ENCODE data around the gene UCK2.

UCK2 gene

GRCh38 chr1:165856606-165857005 is 29.2 kb downstream of the UCK2 start:
- TF ChIP-seq GATA2 (IDR thresholded peaks at IDR 0.05; ENCODE audit: low read depth, low read length): no peak
- no peak for TF ChIP-seq GATA3 (IDR thresholded peaks at IDR 0.05; ENCODE audit: low read depth, low read length)

DNA sequence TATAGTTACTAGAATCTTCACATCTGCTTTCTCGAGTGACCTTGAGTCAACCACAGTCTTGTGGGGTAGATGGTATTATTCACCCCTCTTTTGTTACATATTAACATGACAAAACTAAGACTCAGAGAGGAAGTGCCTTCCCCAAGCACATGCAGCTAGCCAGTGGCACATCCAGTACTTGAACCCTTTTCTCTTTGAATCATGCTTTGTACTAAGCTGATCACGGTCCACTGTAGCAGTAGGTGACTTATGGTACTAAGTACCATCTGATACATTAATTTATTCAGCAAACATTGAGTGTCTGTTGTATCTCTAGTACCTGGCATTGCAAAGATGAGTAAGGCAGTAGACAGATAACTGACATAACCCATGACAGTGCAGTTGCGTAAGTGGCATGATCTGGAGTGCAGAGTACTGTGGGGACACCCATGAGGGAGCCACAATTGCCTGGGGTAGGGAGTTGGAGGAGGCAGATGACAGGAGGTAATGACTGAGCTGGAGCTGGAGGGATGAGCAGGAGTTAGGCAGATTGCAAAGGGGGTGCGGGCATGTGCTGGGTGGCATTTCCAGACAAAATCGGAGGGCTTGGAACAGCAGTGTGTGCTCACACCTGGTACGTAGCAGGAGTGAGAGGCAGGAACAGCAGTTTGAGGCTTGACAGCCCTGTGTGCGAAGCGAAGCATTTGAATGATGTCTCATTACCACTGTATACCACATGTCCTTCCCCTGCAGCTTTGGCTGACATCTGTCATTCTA is 29.8 kb downstream of the UCK2 start:
- TF ChIP-seq GATA3 (IDR thresholded peaks at IDR 0.05; ENCODE audit: low read depth, low read length) (no peak), GATA2 (IDR thresholded peaks at IDR 0.05; ENCODE audit: low read depth, low read length) (no peak)

GRCh38 chr1:165858364-165858823 is 31.0 kb downstream of the UCK2 start:
- TF ChIP-seq GATA2 (IDR thresholded peaks at IDR 0.05; ENCODE audit: low read depth, low read length) (no peak), GATA3 (IDR thresholded peaks at IDR 0.05; ENCODE audit: low read depth, low read length) (no peak)

- no peak for TF ChIP-seq GATA3 (IDR thresholded peaks at IDR 0.05; ENCODE audit: low read depth, low read length)
- peak; percentile 60; the same call in 1 of the 2 replicates for TF ChIP-seq GATA2 (IDR thresholded peaks at IDR 0.05; ENCODE audit: low read depth, low read length)
Observed at GRCh38 chr1:165858967-165859845, 31.8 kb downstream of the UCK2 start.

DNA sequence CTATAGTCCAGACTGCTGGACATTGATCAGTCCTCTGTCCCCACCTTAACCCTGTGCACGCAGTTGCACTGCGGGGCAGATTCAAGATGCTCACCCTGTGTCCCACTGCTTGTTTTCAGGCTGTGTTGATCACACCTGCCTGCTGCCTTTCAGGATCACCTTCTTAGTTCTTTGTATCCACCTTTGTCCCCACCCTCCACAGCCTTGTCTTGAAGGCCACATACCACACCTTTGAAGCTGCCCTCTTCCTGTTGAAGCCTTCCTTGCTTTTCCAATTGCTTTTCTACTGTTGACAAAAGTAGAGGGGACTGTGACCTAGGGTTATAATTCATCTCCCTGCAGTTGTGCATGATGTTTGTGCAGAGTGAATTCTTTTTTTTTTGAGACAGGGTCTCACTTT is 32.7 kb downstream of the UCK2 start:
- TF ChIP-seq GATA3 (IDR thresholded peaks at IDR 0.05; ENCODE audit: low read depth, low read length) (no peak), GATA2 (IDR thresholded peaks at IDR 0.05; ENCODE audit: low read depth, low read length) (no peak)

- TF ChIP-seq GATA2 (IDR thresholded peaks at IDR 0.05; ENCODE audit: low read depth, low read length) (no peak), GATA3 (IDR thresholded peaks at IDR 0.05; ENCODE audit: low read depth, low read length) (no peak)
Observed at GRCh38 chr1:165861911-165862310, 34.5 kb downstream of the UCK2 start.

DNA sequence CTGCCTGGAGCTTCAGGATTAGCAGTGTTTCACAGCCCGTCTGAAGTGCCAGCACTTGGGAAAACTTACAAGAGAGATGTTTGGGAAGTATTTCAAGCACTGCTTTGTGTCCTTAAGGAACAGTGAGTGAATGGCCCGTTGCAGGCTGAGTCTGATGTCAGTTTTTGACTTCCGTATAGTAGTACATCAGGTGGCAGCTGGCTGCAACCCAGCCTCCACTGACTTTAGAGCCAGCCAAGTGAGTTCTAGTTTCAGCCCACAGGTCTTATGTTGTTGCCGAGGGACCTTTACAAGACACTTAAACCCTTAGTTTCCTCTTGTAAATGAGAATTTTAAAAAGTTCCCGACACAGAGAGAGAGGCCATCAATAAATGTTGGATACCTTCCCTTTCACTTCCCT is 35.0 kb downstream of the UCK2 start:
- TF ChIP-seq GATA3 (IDR thresholded peaks at IDR 0.05; ENCODE audit: low read depth, low read length) (no peak), GATA2 (IDR thresholded peaks at IDR 0.05; ENCODE audit: low read depth, low read length) (no peak)

DNA sequence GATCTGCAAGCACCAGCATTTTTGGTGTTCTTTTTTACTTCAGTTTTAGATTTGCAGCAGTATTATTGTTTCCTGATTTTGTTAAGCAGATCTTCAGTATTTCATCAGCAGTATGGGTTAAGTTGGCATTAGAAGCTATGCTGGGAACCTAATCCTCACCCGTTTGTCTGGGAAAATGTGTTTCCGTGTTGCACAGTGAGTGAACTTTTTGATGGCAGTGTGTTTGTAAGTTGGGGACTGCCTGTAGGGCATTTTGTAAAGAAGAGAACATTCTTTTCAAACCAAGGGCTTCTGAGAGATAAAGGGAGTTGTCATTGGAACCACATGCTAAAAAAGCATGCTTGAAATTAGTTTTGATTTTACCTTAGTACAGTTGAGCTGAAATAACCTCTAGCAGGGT is 35.9 kb downstream of the UCK2 start:
- TF ChIP-seq GATA3 (IDR thresholded peaks at IDR 0.05; ENCODE audit: low read depth, low read length) (no peak), GATA2 (IDR thresholded peaks at IDR 0.05; ENCODE audit: low read depth, low read length) (no peak)

DNA sequence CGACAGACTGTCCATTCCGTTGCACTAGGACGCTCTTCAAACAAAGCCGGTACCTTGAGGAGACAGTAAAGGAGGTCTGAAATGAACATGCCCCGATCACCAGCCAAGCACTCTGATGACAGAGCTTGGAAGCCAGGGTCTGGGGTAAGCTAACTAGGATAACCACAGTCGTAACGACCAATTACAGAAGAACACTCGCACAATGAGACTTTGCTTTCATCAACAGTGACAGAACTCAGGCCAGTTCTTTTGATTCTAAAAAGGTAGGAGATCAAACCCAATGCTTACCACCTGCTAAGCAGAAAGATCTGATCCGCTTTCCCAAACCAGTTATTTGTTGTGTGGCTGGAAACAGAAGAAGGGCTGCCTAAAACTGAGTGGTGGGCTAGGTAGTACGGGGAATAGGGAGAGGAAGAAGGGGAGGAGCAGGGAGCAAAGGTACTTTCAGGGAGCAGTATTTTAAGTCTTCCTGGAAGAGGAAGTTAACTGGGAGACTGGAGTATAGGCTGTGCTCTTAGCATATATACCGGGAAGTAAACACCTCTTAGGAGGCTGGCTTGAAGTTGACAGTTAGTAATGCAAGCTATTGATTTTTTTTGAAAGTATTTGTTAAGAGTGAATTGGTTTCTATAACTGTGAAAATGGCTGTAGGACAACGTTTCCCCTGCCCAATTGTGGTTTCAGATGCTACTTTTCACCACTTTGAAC is 38.4 kb downstream of the UCK2 start:
- no peak for TF ChIP-seq GATA3 (IDR thresholded peaks at IDR 0.05; ENCODE audit: low read depth, low read length)

- TF ChIP-seq GATA3 (IDR thresholded peaks at IDR 0.05; ENCODE audit: low read depth, low read length) (no peak), GATA2 (IDR thresholded peaks at IDR 0.05; ENCODE audit: low read depth, low read length) (no peak)
Observed at GRCh38 chr1:165869343-165869742, 41.9 kb downstream of the UCK2 start.

DNA sequence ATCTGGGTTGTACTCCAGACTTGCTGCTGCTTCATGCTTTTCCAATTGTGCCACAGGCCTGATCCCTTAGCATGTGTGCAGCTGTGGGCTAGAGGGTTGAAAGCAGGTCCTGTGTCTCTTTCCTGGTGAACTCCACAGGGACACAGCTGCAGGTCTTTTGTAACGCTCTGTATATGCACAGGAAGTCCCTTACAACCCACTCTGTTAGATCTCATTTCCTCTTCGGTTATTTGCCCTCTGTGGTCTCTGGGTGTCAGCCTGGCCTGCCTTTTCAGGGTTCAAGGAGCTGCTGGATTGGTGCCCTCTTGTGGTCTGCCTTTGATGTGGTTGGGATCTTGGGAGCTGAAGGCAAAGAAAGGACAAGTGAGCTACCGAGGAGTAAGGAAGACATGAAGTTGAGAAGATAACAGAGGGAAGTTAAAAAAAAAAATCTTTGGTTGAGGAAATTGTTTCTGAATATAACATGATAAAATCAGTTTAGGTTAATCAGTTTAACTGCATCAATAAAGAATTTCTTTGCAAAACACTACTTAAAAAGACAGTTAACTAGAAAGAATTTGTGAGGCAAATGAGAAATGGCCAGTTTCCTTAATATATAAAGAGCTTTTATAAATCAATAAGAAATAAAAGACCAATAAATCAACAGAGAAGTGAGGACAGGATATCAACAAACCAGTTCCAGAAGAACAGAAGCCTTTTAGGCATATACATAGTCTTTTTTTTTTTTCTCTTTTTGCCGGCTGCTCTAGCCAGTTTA is 44.1 kb downstream of the UCK2 start:
- TF ChIP-seq GATA2 (IDR thresholded peaks at IDR 0.05; ENCODE audit: low read depth, low read length) (no peak), GATA3 (IDR thresholded peaks at IDR 0.05; ENCODE audit: low read depth, low read length) (no peak)

DNA sequence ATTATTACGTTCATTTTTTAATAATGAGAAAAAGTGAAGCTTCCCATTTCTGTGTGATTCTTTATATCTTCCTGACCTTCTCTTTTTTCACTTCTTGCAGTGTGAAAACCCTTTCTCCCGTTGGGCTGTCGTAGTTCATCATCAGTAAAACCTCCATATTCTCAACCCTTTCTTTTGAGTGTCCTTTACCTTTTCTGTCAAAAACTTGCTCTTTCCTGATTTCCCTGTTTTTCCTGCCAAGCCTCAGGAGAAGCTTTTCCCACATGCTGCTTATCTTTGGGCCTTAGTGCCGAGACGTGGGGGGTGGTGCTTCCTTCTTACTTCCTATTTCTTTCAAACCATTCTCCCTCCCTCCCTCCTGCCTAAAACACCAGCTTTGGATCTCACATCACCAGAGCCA is 46.1 kb downstream of the UCK2 start:
- no peak for TF ChIP-seq GATA3 (IDR thresholded peaks at IDR 0.05; ENCODE audit: low read depth, low read length)
- no peak for TF ChIP-seq GATA2 (IDR thresholded peaks at IDR 0.05; ENCODE audit: low read depth, low read length)

DNA sequence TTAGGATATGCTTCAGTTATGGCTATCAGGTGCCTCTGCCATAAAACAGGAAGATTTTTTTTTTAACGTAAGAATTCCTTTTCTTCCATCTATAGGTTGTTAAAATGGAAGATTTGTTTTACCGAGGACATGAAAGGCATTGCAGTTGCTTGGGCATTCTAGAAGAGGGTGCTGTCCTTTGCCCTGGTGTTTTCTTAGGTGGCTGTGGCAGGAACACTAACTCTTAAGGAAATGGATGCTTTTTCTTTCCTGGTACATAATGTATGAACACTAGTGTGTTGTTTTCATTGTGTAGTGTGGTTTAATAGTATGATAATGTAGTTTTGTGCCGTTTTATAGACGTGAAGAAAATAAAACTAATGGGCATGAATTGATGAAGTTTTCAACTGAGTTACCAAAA is 47.2 kb downstream of the UCK2 start:
- no peak for TF ChIP-seq GATA3 (IDR thresholded peaks at IDR 0.05; ENCODE audit: low read depth, low read length)

- no peak for TF ChIP-seq GATA2 (IDR thresholded peaks at IDR 0.05; ENCODE audit: low read depth, low read length)
- no peak for TF ChIP-seq GATA3 (IDR thresholded peaks at IDR 0.05; ENCODE audit: low read depth, low read length)
Observed at GRCh38 chr1:165875171-165875570, 47.8 kb downstream of the UCK2 start.

Data from SH-SY5Y (cell line).